HCT116 (cell line): ENCODE results near the gene WTAP.

Source experiments
- ATF3 ChIP-seq: IDR thresholded peaks from 2 replicates; pipeline ENCODE4 v1.6.1; 2012
- CBX3 ChIP-seq: IDR thresholded peaks from 2 replicates; pipeline ENCODE4 v1.6.1; 2012; ENCODE audit warnings: low read depth
- ELF1 ChIP-seq: IDR thresholded peaks from 2 replicates; pipeline ENCODE4 v1.6.1; 2012; ENCODE audit warnings: low read depth, borderline replicate concordance
- EZH2 ChIP-seq: fragments of 200-600 bp; sonication (generic); IDR thresholded peaks from 2 replicates; pipeline ENCODE4 v1.6.1; 2017; ENCODE audit warnings: antibody characterized with exemption, mixed run types
- EZH2phosphoT487 ChIP-seq: fragments of 200-600 bp; IDR thresholded peaks from 2 replicates; pipeline ENCODE4 v1.6.1; 2018; ENCODE audit warnings: antibody characterized with exemption, borderline replicate concordance
- JUND ChIP-seq: IDR thresholded peaks from 2 replicates; pipeline ENCODE4 v1.6.1; 2012
- POLR2A ChIP-seq: IDR thresholded peaks from 2 replicates; pipeline ENCODE4 v1.7.0; 2011; ENCODE audit warnings: borderline replicate concordance; ENCODE audit not compliant: insufficient read depth, insufficient read length; ENCODE audit errors: extremely low read depth
- POLR2AphosphoS5 ChIP-seq: IDR thresholded peaks from 2 replicates; pipeline ENCODE4 v1.6.1; 2011; ENCODE audit warnings: mild to moderate bottlenecking, low read depth, low read length, moderate library complexity
- SRF ChIP-seq: IDR thresholded peaks from 2 replicates; pipeline ENCODE4 v1.6.1; 2012; ENCODE audit warnings: low read depth
- YY1 ChIP-seq: IDR thresholded peaks from 2 replicates; pipeline ENCODE4 v1.6.1; 2011; ENCODE audit warnings: low read length, low read depth, moderate library complexity, mild to moderate bottlenecking; ENCODE audit not compliant: insufficient replicate concordance; ENCODE audit errors: extremely low read depth
- ZNF274 ChIP-seq: fragments of 200-500 bp; sonication (Bioruptor generic); IDR thresholded peaks from 2 replicates; pipeline ENCODE4 v1.6.1; 2014; ENCODE audit warnings: mild to moderate bottlenecking, low read depth, low read length, inconsistent platforms
- TF ChIP-seq, protein P1 (sequence below), 3 experiments: fragments of 200-600 bp in 1 of 3; sonication (generic) in 1 of 3; IDR thresholded peaks in 2 of 3; conservative IDR thresholded peaks in 1 of 3; 2 replicates each; pipeline ENCODE4 v1.5.1; 2012 to 2017; ENCODE audit warnings: low read depth in 2 of 3, low read length in 2 of 3, antibody characterized with exemption in 1 of 3, borderline replicate concordance in 1 of 3, control low read depth in 1 of 3, mild to moderate bottlenecking in 1 of 3, mixed read lengths in 1 of 3, mixed run types in 1 of 3, moderate library complexity in 1 of 3; ENCODE audit not compliant: insufficient read depth in 1 of 3
- TF ChIP-seq, protein P2 (sequence below): IDR thresholded peaks from 2 replicates; pipeline ENCODE4 v1.6.1; 2012

- no peak for TF ChIP-seq POLR2A
- no peak for TF ChIP-seq SRF
- no peak for TF ChIP-seq EZH2
- TF ChIP-seq, protein P1, sequence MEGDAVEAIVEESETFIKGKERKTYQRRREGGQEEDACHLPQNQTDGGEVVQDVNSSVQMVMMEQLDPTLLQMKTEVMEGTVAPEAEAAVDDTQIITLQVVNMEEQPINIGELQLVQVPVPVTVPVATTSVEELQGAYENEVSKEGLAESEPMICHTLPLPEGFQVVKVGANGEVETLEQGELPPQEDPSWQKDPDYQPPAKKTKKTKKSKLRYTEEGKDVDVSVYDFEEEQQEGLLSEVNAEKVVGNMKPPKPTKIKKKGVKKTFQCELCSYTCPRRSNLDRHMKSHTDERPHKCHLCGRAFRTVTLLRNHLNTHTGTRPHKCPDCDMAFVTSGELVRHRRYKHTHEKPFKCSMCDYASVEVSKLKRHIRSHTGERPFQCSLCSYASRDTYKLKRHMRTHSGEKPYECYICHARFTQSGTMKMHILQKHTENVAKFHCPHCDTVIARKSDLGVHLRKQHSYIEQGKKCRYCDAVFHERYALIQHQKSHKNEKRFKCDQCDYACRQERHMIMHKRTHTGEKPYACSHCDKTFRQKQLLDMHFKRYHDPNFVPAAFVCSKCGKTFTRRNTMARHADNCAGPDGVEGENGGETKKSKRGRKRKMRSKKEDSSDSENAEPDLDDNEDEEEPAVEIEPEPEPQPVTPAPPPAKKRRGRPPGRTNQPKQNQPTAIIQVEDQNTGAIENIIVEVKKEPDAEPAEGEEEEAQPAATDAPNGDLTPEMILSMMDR (IDR thresholded peaks at IDR 0.05 in 2 of 3, conservative IDR thresholded peaks at IDR 0.05 in 1 of 3; ENCODE audit: borderline replicate concordance in 1 of 3, insufficient read depth in 1 of 3, low read depth in 2 of 3, low read length in 2 of 3) = no peak
- TF ChIP-seq JUND = no peak
- TF ChIP-seq, protein P2, sequence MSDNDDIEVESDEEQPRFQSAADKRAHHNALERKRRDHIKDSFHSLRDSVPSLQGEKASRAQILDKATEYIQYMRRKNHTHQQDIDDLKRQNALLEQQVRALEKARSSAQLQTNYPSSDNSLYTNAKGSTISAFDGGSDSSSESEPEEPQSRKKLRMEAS = no peak
- TF ChIP-seq ATF3 = no peak
- TF ChIP-seq EZH2phosphoT487 = no peak
- no peak for TF ChIP-seq ELF1
- TF ChIP-seq YY1 = no peak
- no peak for TF ChIP-seq POLR2AphosphoS5
- TF ChIP-seq CBX3 = no peak
- TF ChIP-seq ZNF274 = no peak
Observed at GRCh38 chr6:159736908-159737307, 9.6 kb downstream of the WTAP start.
